ENCODE results near the gene PAFAH1B2.
"Not testable (repeated sequence)": the region's sequence is repeated elsewhere in the genome, so short reads cannot be mapped to it uniquely, and the experiment has no call there.

Gene PAFAH1B2

GRCh38 chr11:117204283-117205080, 60.4 kb downstream of the PAFAH1B2 start:
- DNase-seq: no peak

GRCh38 chr11:117205211-117205818, 61.2 kb downstream of the PAFAH1B2 start:
- no peak for DNase-seq

GRCh38 chr11:117206111-117206510, 62.0 kb downstream of the PAFAH1B2 start:
- not testable (repeated sequence) for DNase-seq

- not testable (repeated sequence) for DNase-seq
Observed at GRCh38 chr11:117206859-117207258, 62.8 kb downstream of the PAFAH1B2 start.

GRCh38 chr11:117207481-117207880, 63.4 kb downstream of the PAFAH1B2 start:
- not testable (repeated sequence) for DNase-seq

GRCh38 chr11:117208710-117209109, 64.6 kb downstream of the PAFAH1B2 start:
- DNase-seq: not testable (repeated sequence)

- not testable (repeated sequence) for DNase-seq
Observed at GRCh38 chr11:117209351-117210125, 65.5 kb downstream of the PAFAH1B2 start.

- DNase-seq: no peak
Observed at GRCh38 chr11:117210620-117211019, 66.5 kb downstream of the PAFAH1B2 start.

GRCh38 chr11:117212697-117213355, 68.7 kb downstream of the PAFAH1B2 start:
- DNase-seq: no peak

- DNase-seq: no peak
Observed at GRCh38 chr11:117214404-117215110, 70.5 kb downstream of the PAFAH1B2 start.

GRCh38 chr11:117217141-117218084, 73.3 kb downstream of the PAFAH1B2 start:
- DNase-seq: no peak

- DNase-seq: no peak
Observed at GRCh38 chr11:117218133-117218915, 74.2 kb downstream of the PAFAH1B2 start.

GRCh38 chr11:117219001-117219400, 74.9 kb downstream of the PAFAH1B2 start:
- no peak for DNase-seq

- DNase-seq: no peak
Observed at GRCh38 chr11:117219455-117219854, 75.4 kb downstream of the PAFAH1B2 start.

- DNase-seq: no peak
Observed at GRCh38 chr11:117219995-117220394, 75.9 kb downstream of the PAFAH1B2 start.

GRCh38 chr11:117220568-117220967, 76.5 kb downstream of the PAFAH1B2 start:
- no peak for DNase-seq

GRCh38 chr11:117220999-117221774, 77.1 kb downstream of the PAFAH1B2 start:
- no peak for DNase-seq

GRCh38 chr11:117221775-117222517, 77.9 kb downstream of the PAFAH1B2 start:
- no peak for DNase-seq
